ENCODE data around the gene DAB1. TPM values are rescaled to one million over a fixed set of nuclear protein-coding genes. Genes with fewer than 3 reads are reported as not detected.

Gene DAB1
- total RNA-seq, 1 donor from 2014 or later = 1.6 TPM

GRCh38 chr1:57202241-57202640 is 221.6 kb downstream of the DAB1 start:
- H2AFZ ChIP-seq (ENCODE audit: low read depth, low read length) = no peak overlapping the region
- DNase-seq (ENCODE audit: low read depth) (no peak), FAIRE-seq (no peak)
- H3K9ac ChIP-seq (ENCODE audit: low read length) = no peak overlapping the region
- H3K36me3 Mint-ChIP-seq (ENCODE audit: low read depth, unreplicated experiment) = no peaks in the 10 kb centered on the region
- no peaks in the 10 kb centered on the region for H3K9me3 Mint-ChIP-seq (ENCODE audit: unreplicated experiment)
- no peak for TF ChIP-seq EZH2 (IDR thresholded peaks at IDR 0.05; ENCODE audit: insufficient read depth, low read length)
- TF ChIP-seq, protein P1, sequence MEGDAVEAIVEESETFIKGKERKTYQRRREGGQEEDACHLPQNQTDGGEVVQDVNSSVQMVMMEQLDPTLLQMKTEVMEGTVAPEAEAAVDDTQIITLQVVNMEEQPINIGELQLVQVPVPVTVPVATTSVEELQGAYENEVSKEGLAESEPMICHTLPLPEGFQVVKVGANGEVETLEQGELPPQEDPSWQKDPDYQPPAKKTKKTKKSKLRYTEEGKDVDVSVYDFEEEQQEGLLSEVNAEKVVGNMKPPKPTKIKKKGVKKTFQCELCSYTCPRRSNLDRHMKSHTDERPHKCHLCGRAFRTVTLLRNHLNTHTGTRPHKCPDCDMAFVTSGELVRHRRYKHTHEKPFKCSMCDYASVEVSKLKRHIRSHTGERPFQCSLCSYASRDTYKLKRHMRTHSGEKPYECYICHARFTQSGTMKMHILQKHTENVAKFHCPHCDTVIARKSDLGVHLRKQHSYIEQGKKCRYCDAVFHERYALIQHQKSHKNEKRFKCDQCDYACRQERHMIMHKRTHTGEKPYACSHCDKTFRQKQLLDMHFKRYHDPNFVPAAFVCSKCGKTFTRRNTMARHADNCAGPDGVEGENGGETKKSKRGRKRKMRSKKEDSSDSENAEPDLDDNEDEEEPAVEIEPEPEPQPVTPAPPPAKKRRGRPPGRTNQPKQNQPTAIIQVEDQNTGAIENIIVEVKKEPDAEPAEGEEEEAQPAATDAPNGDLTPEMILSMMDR (IDR thresholded peaks at IDR 0.05; ENCODE audit: insufficient read depth, low read depth, low read length) = no peak
- H3K27me3 Mint-ChIP-seq (ENCODE audit: low read depth, unreplicated experiment) = no peaks in the 10 kb centered on the region
- H3K36me3 ChIP-seq (ENCODE audit: insufficient read depth, low read length) = no peaks in the 10 kb centered on the region
- H4K20me1 ChIP-seq (ENCODE audit: insufficient read depth, low read length) = no peaks in the 10 kb centered on the region
- no peak overlapping the region for H3K27ac ChIP-seq (ENCODE audit: low read depth, low read length)
- H3K79me2 ChIP-seq (ENCODE audit: insufficient read depth, low read length) = no peaks in the 10 kb centered on the region
- no peak overlapping the region for H3K4me2 ChIP-seq (ENCODE audit: low read length)
- no peaks in the 10 kb centered on the region for H3K27me3 ChIP-seq (ENCODE audit: insufficient read depth, low read length)
- peaks cover 20% of the 10 kb centered on the region for H3K4me1 Mint-ChIP-seq (ENCODE audit: low read depth, unreplicated experiment)
- H3K4me3 ChIP-seq (ENCODE audit: insufficient read depth, low read depth, low read length) = no peak overlapping the region
- no peak overlapping the region for H3K27ac Mint-ChIP-seq (ENCODE audit: unreplicated experiment)
- H3K4me3 Mint-ChIP-seq (ENCODE audit: unreplicated experiment) = no peak overlapping the region
- H3K9me3 ChIP-seq (ENCODE audit: insufficient read depth, low read depth, low read length) = no peaks in the 10 kb centered on the region
- no peaks in the 10 kb centered on the region for H3K4me1 ChIP-seq (ENCODE audit: insufficient read depth, low read length)

DNA sequence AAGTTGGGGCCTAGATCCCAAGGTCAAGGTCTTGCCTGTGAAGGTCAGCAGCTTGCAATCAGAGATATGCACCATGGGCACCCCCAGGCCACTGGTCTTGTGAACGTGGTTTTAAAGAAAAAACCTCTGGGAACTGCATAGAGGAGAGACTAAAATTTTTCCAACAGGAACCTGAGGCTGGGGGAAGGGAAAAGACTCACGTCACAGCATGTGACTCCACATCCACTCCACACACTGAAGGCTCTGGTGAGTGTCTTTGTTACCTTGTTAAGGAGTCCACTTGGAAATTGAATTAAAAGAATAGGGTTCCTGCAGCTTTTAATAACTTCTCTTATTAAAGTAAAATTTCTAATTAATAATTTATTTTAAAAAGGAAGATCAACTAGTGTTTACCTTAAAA is 224.9 kb downstream of the DAB1 start:
- FAIRE-seq (no peak), DNase-seq (ENCODE audit: low read depth) (no peak)
- peaks cover 4% of the 10 kb centered on the region for H3K4me1 Mint-ChIP-seq (ENCODE audit: low read depth, unreplicated experiment)
- Histone ChIP-seq H3K27me3 (ENCODE audit: insufficient read depth, low read length) (no peaks in the 10 kb centered on the region), H3K79me2 (ENCODE audit: insufficient read depth, low read length) (no peaks in the 10 kb centered on the region), H3K4me1 (ENCODE audit: insufficient read depth, low read length) (no peaks in the 10 kb centered on the region), H2AFZ (ENCODE audit: low read depth, low read length) (no peak overlapping the region), H4K20me1 (ENCODE audit: insufficient read depth, low read length) (no peaks in the 10 kb centered on the region), H3K27ac (ENCODE audit: low read depth, low read length) (no peak overlapping the region), H3K36me3 (ENCODE audit: insufficient read depth, low read length) (no peaks in the 10 kb centered on the region), H3K9ac (ENCODE audit: low read length) (no peak overlapping the region), H3K9me3 (ENCODE audit: insufficient read depth, low read depth, low read length) (no peaks in the 10 kb centered on the region), H3K4me2 (ENCODE audit: low read length) (no peak overlapping the region), H3K4me3 (ENCODE audit: insufficient read depth, low read depth, low read length) (no peak overlapping the region)
- no peak overlapping the region for H3K27ac Mint-ChIP-seq (ENCODE audit: unreplicated experiment)
- H3K9me3 Mint-ChIP-seq (ENCODE audit: unreplicated experiment) = no peaks in the 10 kb centered on the region
- TF ChIP-seq, protein P1 (IDR thresholded peaks at IDR 0.05; ENCODE audit: insufficient read depth, low read depth, low read length) = no peak
- no peak for TF ChIP-seq EZH2 (IDR thresholded peaks at IDR 0.05; ENCODE audit: insufficient read depth, low read length)
- H3K36me3 Mint-ChIP-seq (ENCODE audit: low read depth, unreplicated experiment) = no peaks in the 10 kb centered on the region
- peaks cover 7% of the 10 kb centered on the region for H3K27me3 Mint-ChIP-seq (ENCODE audit: low read depth, unreplicated experiment)
- H3K4me3 Mint-ChIP-seq (ENCODE audit: unreplicated experiment) = no peak overlapping the region

GRCh38 chr1:57195436-57195941 is 228.4 kb downstream of the DAB1 start:
- Mint-ChIP-seq H3K9me3 (ENCODE audit: unreplicated experiment) (no peaks in the 10 kb centered on the region), H3K27ac (ENCODE audit: unreplicated experiment) (no peak overlapping the region), H3K36me3 (ENCODE audit: low read depth, unreplicated experiment) (no peaks in the 10 kb centered on the region), H3K4me3 (ENCODE audit: unreplicated experiment) (no peak overlapping the region), H3K4me1 (ENCODE audit: low read depth, unreplicated experiment) (peaks cover 4% of the 10 kb centered on the region), H3K27me3 (ENCODE audit: low read depth, unreplicated experiment) (peaks cover 10% of the 10 kb centered on the region)
- no peak for TF ChIP-seq EZH2 (IDR thresholded peaks at IDR 0.05; ENCODE audit: insufficient read depth, low read length)
- Histone ChIP-seq H3K4me2 (ENCODE audit: low read length) (no peak overlapping the region), H3K27ac (ENCODE audit: low read depth, low read length) (no peak overlapping the region), H2AFZ (ENCODE audit: low read depth, low read length) (no peak overlapping the region), H3K9me3 (ENCODE audit: insufficient read depth, low read depth, low read length) (no peaks in the 10 kb centered on the region), H3K27me3 (ENCODE audit: insufficient read depth, low read length) (no peaks in the 10 kb centered on the region), H3K4me1 (ENCODE audit: insufficient read depth, low read length) (no peaks in the 10 kb centered on the region), H3K36me3 (ENCODE audit: insufficient read depth, low read length) (no peaks in the 10 kb centered on the region), H3K79me2 (ENCODE audit: insufficient read depth, low read length) (no peaks in the 10 kb centered on the region), H3K4me3 (ENCODE audit: insufficient read depth, low read depth, low read length) (no peak overlapping the region), H4K20me1 (ENCODE audit: insufficient read depth, low read length) (no peaks in the 10 kb centered on the region), H3K9ac (ENCODE audit: low read length) (no peak overlapping the region)
- FAIRE-seq = no peak
- no peak for DNase-seq (ENCODE audit: low read depth)

Measured in astrocyte (in vitro differentiated cells and primary cell).